NCI-H2029 (cell line): ENCODE measurements around the gene HDDC2.
A peak's percentile ranks its signal among the peaks of the same experiment; 100 is the strongest.

Experiments
- DNase-seq: peaks from one replicate; lab custom pipeline; 2025; lab: John Stamatoyannopoulos, UW

The HDDC2 gene

DNA sequence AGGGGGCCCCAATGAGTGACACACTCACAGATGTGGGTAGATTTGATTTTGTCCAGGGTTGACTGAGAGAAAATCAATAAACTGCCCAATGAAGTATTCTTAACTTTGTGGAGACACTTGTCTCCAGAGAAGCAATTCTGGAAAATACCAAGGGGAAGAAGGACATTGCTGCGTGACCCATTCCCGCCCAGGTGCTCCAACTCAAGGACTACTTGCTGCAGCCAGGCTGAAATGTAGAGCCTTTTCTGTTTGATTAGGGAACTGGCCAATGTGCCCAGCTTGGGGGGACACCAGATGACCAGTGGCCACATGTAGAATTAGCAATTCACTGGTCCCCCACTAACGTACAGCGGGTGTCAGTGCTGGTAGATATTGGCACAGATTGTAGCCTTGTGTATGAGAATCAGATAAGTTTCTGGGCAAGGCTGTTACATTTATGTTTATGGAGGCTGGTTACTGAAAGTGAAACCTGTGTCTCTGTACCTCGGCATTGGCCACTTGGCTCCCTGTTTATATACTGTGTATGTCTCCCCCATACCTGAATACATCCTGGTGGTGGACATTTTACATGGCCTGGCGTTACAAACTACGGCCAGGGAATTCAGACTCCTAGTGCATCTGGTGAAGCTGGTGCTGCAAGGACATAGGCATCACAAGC, 32.3 kb downstream of the HDDC2 start:
- DNase-seq, result no peak

DNA sequence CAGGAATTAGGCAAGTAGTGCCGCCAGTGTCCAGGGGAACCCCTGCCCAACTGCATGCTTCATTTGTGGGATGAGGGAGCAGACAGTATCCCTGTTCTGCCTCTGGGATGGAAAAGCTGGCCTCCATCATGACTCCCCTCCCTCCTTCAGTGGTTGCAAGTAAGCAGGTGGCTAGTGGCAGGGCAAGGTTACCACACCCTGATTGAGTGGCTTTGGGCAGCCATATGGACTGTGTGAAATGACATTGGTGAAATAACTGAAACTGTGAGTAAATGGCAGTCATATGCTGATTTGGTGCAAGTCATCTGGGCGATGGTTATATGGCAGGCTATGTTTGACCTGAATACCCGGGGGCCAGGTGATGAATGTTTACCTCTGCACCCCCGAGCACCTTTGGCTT, 33.0 kb downstream of the HDDC2 start:
- DNase-seq, result no peak

DNA sequence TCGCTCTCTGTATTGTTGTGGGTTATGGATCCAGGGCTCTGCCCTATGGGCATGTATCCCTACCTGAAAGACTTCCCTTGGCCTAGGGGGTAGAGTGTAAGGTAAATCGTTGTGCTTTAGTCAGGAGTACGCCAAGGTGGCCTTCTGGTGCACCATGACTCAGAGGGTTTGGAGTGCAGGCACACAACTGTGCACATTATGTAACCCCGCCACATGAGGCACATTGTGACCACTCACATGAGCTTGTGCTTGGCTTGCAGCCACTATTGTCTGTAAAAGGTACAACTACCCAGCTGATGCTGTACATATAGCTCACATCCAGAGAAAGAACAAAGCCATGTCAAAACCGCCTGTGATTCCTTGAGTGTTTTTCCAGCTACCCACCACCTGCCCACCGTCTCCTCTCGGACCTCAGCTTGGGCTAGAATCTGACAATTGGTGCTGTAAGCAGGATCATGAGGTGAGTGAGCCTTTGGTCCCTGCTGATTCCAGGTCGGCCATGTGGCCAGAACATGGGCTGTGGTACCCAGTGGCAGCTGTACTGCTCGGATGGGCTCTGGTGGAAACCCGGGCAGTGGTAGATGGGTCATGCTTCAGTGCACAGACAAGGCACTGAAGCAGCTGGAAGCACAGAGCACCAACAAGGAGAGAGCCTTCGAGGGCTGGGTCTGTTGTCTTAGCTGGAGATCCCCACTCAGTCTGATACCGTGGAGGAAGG, 33.8 kb downstream of the HDDC2 start:
- DNase-seq, result peak; percentile 19

DNA sequence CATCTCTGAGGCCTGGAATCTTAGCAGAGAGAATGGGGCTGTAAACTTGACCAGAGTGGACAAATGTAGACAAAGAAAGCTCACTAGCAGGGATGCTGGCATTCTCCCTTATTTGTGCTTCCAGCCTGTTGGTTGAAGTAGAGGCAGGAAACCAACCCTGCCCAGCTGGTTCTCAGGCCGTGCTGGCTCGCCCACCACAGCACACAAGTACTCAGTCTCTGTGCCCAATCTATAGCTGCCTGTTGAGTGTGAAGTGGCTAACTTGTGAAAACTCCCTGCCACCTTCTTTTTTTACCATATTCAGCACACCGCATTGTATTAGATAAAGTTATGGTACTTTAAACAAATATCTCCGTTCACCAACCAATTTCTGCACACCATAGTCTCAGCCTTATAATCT, 37.3 kb downstream of the HDDC2 start:
- DNase-seq, result no peak

DNA sequence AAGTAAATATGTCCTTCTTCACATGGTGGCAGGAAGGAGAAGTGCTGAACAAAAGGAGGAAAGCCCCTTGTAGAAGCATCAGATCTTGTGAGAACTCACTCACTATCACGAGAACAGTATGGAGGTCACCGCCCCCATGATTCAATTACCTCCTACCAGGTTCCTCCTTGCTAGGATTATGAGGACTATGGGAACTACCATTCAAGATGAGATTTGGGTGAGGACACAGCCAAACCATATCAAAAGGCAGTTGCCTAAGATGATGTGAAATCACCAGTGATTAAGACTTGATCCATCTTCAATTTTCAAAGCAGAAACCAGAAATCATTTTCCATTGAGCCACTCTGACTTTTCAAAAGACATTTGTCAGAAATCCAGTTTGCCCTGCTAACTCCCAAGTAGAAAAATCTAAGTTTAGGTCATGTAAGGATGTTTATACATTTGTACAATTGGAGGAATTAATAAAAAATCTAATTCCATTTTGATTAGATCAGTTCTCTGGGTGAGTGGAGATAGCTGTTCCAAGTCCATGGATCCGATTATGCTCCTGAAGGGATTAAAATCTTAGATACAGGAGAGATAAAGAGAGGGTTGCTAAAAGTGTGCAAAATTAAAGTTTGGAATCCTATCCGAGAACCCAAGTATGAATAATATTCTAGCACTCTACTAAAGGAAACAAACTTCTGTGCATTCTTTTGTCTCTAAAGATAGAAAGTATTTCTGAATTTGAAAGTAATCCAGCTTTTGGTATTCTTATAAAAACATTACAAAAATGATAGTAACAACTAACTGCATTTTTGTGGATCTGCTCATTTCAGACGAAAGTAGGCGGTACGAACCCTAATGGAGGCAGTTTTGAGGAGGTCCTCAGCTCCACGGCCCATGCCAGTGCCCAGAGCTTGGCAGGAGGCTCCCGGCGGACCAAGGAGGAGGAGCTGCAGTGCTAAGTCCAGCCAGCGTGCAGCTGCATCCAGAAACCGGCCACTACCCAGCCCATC, 39.5 kb downstream of the HDDC2 start:
- no peak for DNase-seq

DNA sequence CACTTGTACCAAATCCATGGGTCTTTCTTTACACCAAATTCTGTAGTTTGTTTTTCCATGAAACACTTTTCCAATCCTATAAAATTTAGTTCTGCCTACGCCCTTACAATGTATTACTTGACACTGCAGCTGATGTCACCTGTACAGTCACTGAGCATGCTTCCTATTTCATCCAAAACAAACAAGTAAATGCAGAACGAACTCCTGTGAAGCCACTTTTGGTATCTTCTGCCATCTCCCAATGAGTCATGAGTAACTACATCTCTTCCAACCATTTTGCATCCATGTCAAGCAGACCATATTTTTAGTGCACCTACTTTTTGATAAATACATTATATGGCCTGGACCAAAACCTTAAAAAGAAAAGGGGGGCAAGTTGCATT, 42.4 kb downstream of the HDDC2 start:
- no peak for DNase-seq

DNA sequence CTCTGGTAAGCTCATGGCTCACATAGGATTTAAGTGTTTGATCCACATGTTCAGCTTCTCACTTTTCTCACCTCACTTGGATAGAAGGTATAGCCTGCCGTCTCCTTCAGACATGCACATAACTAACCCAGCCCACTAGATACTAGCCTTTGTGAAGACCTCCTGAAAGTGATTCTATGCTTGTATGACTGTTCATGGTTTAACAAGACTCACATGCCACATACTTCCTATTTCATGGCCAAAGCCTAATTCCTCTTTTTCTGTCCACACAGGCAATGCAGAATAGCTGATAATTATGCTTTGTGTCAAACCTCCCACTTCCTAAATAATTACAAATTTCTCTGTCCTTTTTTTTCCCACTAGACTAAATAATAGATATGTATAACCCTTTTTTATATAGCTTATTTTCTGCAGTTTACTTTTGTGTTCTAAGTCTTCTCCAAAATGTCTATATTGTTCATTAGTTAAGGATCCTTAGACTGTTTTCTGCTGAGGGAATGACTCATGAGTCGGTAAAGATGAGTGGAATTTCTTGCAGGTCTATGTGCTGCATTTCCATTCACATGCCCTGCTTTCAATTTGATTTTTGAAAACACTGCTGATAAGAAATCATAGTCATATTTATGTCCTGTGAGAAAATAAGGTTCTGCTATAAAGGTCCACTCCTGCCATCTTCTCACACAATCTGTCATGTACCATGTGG, 43.0 kb downstream of the HDDC2 start:
- no peak for DNase-seq

DNA sequence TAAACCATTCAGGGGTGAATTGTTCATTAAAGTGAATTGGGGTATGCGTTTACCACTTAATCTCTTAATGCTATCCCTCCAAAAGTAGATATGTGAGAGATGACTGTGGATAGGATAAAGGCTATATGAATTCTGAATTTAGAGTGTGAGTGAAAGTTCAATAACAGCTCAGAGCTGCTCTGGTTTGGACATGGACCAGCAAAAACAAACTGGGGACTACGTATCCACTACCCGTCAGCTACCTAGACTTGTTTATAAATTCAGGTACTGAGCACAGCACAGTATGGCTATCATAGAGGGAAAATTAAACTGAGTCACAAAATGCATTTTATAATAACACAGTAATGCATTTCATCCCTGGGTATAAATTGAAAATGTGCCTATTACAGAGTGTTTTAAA, 44.4 kb downstream of the HDDC2 start:
- DNase-seq, result no peak

DNA sequence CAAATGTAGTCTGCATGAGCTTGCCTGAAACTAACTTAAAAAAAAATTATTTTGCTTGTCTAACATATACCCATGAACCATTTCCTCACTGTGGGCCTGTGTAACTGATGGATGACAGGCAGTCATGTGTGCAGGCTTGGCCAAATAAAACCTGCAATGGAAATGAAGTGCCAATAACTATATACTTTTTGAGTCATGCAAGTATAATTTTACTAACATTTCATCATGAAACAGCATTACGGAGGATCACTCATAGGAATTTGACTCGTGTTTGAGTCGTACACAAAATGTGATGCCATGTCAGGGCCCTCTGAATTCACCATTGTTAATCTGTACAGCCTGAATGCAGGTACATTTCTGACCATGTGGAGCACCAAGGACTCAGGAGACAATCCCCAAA, 46.6 kb downstream of the HDDC2 start:
- DNase-seq, result no peak

DNA sequence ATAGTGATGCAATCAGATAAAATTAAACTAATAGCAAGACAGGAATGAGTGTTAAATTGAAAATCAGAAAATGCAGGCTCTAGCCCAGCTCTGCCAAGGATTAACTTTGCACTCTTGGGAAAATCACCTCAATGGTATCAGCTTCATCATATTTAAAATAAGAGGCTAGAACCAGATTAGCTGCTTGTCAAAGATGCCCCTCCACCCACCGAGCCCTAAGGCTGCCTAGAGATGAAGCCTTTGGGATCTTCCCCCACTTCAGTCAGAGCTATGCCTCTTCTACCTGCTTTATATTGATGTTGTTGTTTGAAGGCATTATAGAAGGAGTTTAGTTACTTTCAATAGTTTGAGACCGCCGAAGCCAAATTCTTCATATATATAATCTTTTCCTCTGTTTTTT, 47.4 kb downstream of the HDDC2 start:
- DNase-seq, result no peak

DNA sequence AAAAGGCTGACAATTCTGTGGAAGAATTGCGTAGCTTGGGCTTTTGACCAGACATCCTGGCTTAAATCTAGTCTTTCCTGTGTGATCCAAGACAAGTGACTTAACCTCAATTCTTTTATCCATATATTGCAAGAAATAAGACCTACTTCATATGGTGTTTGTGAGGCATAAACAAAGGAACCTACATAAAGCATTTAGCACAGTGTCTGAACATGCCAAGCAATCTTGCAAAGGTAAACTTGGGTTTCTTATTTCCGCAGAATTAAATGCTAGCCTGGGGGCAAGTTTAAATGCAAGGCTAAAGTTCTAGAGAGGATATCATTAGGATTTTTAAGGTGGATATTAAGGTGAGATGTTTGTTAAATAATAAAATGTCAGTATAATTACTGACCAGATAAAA, 47.9 kb downstream of the HDDC2 start:
- no peak for DNase-seq

DNA sequence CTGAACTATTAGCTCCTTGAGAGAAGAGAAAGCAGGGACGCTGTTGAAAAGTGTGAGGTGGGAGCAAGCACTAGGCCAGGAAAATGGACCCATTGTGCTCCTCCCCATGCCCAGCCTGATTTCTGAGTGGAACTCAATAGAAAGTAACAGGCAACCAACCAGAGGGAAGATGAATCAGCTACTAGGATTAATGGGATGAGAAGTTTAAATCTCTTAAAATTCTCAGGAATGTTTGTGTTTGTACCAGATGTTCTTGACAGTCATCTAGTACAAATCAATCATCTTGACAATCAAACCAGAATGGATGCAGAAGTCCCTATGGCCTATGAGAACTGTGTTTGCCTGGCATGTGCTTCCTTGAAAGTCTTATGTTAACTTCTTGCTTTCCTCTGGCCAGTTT, 48.9 kb downstream of the HDDC2 start:
- no peak for DNase-seq

DNA sequence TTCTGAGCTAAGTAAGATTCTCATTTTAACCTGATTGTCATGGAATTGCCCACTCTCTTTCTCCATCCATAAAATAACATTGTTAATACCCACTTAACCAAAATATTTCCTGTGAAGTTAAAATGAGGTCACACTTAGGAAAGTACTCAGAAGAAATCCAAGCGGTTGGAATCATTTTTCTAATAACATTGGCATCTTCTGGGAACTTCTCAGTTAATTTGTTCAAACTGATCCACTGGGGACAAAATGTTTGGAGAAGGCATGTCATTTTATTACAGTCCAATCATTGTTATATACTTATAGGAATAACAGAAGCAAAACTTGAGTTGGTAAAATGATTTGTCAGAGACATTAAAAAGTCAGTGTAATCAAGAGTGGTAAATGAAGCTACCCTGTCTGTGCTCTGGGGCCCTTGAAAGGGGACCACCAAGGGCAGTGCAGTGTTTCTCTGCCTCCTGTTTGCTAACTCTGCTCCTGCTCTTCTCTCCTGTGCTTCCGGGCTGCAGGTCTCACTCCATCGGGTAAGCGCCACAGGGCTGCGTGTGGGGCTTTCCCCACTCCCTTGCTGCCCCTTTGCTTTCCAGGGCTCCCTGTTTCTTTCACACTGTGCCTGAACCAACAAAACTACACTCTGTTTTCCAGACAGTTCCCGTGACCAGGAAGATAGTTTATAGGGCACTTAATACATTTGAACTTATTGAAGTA, 50.1 kb downstream of the HDDC2 start:
- no peak for DNase-seq

DNA sequence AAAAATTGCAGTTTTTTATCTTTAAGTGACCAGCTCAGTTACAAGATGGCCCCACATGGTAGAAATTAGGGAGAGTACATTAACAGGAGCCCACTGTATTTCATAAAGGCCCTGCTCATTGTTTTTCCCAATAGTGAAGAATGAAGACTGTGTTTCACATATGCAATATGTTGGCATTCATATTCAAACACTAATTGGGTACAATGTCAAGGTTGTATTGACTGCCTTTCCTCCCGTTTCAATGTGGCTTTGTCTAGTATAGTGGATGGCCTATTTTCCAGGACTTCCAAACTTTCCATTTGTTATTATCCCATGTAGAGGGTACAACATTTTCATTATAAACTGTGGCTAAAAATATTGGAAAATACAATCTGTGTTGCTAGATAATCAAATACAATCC, 51.3 kb downstream of the HDDC2 start:
- DNase-seq, result no peak

DNA sequence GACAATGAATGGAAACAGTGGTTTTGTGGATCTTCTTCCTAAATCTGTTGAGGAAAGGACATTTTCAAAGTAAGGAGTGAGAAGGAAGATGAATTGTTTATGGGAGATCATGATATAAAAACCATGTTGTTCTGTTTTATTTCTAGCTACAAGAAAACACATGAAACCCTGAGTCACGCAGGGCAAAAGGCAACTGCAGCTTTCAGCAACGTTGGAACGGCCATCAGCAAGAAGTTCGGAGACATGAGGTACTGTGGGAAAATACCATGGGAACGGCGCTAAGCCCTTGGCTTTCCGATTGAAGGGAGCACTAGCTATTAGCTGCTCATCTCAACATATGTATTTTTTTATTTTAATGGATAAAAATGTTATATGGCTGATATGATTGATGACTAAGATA, 53.6 kb downstream of the HDDC2 start:
- no peak for DNase-seq

DNA sequence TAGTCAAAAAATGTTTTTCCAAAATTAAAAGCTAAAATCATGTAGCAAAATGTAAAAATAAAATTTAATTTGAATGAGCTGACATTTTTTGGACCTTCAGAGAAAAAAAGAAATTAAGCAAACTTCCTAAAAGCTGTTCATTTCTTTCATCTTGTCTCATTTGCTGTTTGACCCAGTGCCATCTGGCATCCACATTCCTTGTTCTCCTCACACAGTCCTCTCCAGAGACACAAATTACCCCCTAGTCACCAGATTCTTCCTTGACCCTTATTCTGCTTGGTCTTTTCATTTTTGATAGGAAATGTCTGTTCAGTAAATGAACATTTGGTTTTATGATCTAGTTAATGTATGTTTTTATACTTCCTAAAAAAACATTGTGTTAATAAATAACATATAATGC, 55.2 kb downstream of the HDDC2 start:
- DNase-seq, result no peak

DNA sequence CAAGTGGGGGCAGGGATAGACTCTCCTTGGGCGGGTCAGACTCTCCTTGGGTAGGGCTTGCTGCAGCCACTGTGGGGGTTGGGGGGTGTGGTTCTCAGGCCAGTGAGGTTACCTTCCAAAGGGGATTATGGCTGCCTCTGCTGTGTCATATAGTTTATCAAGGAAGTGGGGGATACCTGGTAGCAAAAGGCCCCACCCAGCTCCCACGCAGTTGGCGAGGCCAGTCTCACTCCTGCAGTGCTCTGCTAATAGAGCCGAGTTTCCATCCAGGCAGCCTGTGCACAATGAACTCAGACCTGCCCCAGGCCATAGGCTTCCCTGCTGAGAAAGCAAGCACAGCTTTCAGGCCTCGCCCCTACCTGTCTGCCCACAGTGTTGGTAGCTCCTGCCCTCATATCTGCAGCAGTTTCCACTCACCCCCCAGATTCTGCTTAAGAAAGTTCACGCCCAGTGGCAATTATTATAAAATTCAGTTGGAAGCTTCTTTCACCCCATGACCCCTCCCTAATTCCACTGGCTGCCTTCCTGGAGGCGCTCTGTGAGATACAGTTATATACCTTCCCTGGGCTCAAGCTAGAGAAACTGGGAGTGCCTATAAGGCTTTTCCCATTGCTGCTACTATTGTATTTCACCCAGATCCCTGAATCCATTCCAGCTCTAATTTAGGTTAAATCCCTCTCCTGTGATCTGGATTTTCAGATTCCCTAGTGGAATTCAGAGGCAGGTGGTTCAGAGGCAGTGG, 56.1 kb downstream of the HDDC2 start:
- no peak for DNase-seq

DNA sequence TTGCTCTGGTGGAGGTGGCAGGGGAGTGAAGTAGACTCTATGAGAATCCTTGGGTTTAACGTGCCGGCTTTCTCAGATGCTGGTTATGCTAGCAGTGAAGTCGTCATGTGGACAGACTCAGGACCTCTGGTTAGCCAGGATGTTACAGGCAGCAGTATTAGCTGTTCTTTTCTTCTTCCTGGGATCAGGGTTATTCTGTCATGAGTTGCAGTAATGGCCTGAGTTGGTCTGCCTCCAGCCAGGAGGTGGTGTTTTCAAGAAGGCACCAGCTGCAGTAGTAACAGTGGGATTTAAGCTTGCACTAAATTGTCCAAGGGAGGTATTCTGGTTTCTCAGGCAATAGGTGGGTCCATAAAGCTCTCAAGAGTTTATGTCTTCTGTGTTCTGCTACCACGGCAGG, 56.7 kb downstream of the HDDC2 start:
- no peak for DNase-seq

DNA sequence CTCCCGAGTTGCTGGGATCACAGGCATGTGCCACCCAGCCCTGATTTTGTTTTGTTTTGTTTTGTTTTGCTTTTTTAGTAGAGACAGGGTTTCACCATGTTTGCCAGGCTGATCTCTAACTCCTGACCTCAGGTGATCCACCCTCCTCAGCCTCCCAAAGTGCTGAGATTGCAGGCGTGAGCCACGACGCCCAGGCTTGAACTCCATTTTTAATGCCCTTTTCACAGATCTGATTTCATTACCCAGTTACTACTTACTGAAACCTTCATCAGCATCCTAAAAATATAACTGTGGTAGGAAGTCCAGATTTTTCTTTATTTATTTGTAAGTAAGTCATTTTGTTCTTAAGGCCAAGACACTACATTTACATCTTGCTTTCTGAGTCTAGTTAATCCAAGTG, 64.0 kb downstream of the HDDC2 start:
- no peak for DNase-seq

DNA sequence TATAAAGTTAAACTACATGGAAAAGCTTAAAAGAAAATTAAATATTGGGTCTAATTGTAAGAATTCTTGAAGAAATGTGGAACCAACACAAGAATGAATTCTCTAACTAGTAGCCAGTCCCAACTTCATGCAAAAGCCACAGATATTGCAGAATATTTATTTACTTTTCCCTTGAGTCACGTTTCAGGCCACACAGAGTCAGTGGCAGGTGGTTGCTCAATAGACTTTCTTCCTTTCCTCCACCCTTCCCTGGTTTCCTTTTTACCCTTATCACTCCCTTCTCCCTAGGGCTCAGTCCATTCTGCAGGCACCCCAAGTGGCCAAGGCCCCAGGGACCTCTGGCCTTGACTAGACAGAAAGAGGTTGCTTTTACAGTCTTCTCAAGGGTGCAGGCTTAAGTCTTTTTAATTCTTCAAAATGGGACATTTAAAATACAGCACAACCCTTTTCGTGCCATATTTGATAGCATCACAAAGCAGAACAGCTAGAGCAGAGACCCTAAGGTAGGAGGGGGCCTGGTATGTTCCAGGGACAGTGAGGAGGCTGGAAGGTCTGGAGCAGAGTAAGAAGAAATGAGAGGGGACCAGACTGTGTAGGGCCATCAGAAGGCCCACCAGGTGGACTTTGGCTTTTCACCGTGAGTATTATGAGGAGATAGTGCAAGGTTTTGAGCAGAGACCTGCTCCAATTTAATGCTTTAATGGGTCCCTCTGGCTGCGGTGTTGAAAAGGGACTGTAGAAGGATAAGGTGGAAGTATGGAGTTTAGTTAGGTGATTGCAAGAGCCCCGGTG, 65.0 kb downstream of the HDDC2 start:
- no peak for DNase-seq
